ENCODE results near the gene MYCBP2.

MYCBP2 gene

DNA sequence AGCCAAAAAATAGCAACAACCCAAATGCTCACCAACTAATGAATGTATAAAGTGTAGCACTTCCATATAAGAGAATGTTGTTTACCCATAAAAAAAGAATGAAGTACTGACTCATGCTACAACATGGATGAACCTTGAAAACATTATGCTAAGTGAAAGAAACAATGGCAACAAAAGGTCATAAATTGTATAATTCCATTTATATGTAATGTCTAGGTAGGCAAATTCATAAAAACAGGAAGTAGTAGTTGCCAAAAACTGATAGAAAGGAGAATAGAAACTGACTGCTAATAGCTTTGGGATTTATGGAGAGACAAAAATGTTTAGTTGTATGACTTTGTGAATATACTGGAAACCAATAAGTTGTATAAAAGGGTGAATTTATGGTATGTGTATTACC, 21.6 kb downstream of the MYCBP2 start:
- H3K4me3 ChIP-seq (ENCODE audit: low read depth, low read length): no peak overlapping the region
- TF ChIP-seq CTCF (IDR thresholded peaks at IDR 0.05; ENCODE audit: low read depth, low read length): no peak
- no peak overlapping the region for H3K27ac ChIP-seq
- DNase-seq: no peak
- H3K9me3 ChIP-seq (ENCODE audit: severe bottlenecking): no peaks in the 10 kb centered on the region
- no peaks in the 10 kb centered on the region for H3K27me3 ChIP-seq (ENCODE audit: insufficient read depth, low read depth, severe bottlenecking)
- no peaks in the 10 kb centered on the region for H3K36me3 ChIP-seq

GRCh38 chr13:77300176-77301037, 26.5 kb downstream of the MYCBP2 start:
- Histone ChIP-seq H3K27me3 (ENCODE audit: insufficient read depth, low read depth, severe bottlenecking) (no peaks in the 10 kb centered on the region), H3K36me3 (no peaks in the 10 kb centered on the region), H3K27ac (no peak overlapping the region), H3K4me3 (ENCODE audit: low read depth, low read length) (no peak overlapping the region), H3K9me3 (ENCODE audit: severe bottlenecking) (no peaks in the 10 kb centered on the region)
- no peak for TF ChIP-seq CTCF (IDR thresholded peaks at IDR 0.05; ENCODE audit: low read depth, low read length)
- no peak for DNase-seq

- H3K9me3 ChIP-seq (ENCODE audit: severe bottlenecking): no peaks in the 10 kb centered on the region
- DNase-seq: no peak
- H3K27ac ChIP-seq: no peak overlapping the region
- TF ChIP-seq CTCF (IDR thresholded peaks at IDR 0.05; ENCODE audit: low read depth, low read length): no peak
- H3K4me3 ChIP-seq (ENCODE audit: low read depth, low read length): no peak overlapping the region
- no peaks in the 10 kb centered on the region for H3K36me3 ChIP-seq
- no peaks in the 10 kb centered on the region for H3K27me3 ChIP-seq (ENCODE audit: insufficient read depth, low read depth, severe bottlenecking)
Observed at GRCh38 chr13:77299587-77299986, 27.3 kb downstream of the MYCBP2 start.

- Histone ChIP-seq H3K27me3 (ENCODE audit: insufficient read depth, low read depth, severe bottlenecking) (no peaks in the 10 kb centered on the region), H3K4me3 (ENCODE audit: low read depth, low read length) (no peak overlapping the region), H3K9me3 (ENCODE audit: severe bottlenecking) (no peaks in the 10 kb centered on the region), H3K36me3 (no peaks in the 10 kb centered on the region), H3K27ac (no peak overlapping the region)
- TF ChIP-seq CTCF (IDR thresholded peaks at IDR 0.05; ENCODE audit: low read depth, low read length): no peak
- DNase-seq: no peak
Observed at GRCh38 chr13:77298426-77298825, 28.5 kb downstream of the MYCBP2 start.

DNA sequence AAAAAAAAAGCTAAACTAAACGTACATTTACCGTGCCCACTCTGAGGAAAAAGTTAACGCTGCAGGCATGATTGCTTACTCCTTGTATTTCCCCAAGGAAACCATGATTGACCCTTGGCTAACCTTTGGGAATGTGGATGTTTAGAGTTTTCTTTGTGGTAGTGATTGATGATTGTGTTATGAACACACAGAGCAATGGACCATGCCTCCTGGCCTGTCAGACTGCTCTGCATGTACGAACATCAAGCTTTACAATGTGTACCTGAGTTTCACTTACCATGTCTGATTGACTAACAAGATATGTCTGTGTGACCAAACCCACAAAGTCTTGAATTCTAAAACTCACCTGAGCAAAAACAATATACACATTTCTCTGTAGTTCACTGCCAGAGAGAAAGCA, 35.1 kb downstream of the MYCBP2 start:
- Histone ChIP-seq H3K27ac (no peak overlapping the region), H3K9me3 (ENCODE audit: severe bottlenecking) (no peaks in the 10 kb centered on the region), H3K36me3 (no peaks in the 10 kb centered on the region), H3K27me3 (ENCODE audit: insufficient read depth, low read depth, severe bottlenecking) (no peaks in the 10 kb centered on the region), H3K4me3 (ENCODE audit: low read depth, low read length) (no peak overlapping the region)
- no peak for TF ChIP-seq CTCF (IDR thresholded peaks at IDR 0.05; ENCODE audit: low read depth, low read length)
- DNase-seq: no peak

- Histone ChIP-seq H3K36me3 (no peaks in the 10 kb centered on the region), H3K9me3 (ENCODE audit: severe bottlenecking) (no peaks in the 10 kb centered on the region), H3K27me3 (ENCODE audit: insufficient read depth, low read depth, severe bottlenecking) (no peaks in the 10 kb centered on the region), H3K27ac (no peak overlapping the region), H3K4me3 (ENCODE audit: low read depth, low read length) (no peak overlapping the region)
- no peak for DNase-seq
- TF ChIP-seq CTCF (IDR thresholded peaks at IDR 0.05; ENCODE audit: low read depth, low read length): no peak
Observed at GRCh38 chr13:77290342-77290741, 36.6 kb downstream of the MYCBP2 start.
